ENCODE measurements around the gene CCDC12.
A peak's percentile ranks its signal among the peaks of the same experiment; 100 is the strongest.

The CCDC12 gene

DNA sequence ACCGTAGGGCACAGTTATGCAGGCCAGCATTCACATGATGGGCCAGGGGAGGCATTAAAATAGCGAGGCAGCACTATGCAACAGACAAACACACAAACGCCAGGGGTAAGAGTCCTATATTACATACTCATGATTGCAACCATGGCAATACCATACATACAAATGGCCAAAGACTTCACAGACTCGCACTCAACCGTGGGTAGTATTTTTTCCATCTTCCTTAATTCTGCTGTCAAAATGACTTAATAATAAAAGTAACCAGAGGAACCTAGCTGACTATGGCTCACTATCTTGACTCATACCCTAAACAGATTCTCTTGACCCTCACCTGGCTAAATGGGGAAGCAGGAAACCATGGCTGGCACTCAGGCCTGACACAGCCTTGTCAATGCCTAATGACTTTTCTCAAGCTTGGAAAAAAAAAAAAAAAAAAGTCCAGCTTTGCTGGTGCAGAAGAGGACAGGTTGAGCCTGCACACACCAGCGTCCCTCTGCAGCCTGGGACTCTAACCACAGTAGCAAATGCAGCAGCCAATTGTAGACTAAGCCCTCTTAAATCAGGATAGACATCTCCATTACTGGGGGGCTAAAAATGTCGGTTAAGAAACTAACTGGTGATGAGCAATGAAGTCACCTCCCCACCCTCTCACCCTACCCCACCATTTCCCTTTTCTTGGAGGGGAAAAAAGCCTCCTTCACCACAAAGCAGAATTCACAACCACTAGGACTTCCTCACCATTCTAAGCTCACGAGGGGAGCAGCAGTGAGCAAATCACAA is 23.1 kb downstream of the CCDC12 start:
- no peak for DNase-seq

DNA sequence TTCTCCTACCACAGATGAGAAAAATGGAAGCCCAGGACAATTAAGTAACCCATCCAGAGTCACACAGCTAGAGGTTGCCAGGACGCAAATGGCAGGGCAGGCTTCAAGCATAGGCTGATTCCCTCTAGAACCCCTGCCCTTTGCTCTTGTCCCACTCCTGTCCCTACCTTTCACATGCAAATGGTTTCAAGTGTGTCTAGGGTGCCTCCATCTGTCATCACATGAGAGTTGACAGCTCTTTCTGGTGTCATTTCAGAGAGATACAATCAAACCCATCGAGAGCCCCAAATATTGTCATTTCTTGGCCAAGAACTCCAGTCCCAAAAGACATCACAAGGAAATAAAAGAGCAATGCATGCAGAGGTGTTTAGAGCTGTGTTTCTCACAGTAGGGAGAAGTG is 23.7 kb downstream of the CCDC12 start:
- DNase-seq: no peak

DNA sequence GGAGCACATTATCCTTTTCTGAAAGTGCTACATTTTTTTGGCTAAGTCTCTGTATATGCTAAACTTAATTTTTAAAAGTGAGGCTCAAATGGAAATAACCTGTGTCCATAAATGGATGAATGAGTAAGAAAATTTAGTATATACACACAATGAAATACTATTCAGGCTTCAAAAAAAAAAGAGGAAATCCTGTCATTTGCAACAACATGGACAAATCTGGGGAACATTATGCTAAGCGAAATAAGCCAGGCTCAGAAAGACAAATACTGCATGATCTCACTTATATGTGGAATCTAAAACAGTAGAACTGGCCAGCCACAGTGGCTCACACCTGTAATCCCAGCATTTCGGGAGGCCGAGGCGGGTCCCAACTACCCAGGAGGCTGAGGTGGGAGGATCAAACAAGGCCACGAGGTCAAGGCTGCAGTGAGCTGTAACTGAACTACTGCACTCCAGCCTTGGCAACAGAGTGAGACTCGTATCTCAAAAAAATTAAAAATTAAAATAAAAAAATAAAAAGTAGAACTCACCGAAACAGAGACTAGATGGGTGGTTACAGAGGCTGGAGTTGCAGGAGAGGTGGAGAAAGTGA is 25.8 kb downstream of the CCDC12 start:
- no peak for DNase-seq

DNA sequence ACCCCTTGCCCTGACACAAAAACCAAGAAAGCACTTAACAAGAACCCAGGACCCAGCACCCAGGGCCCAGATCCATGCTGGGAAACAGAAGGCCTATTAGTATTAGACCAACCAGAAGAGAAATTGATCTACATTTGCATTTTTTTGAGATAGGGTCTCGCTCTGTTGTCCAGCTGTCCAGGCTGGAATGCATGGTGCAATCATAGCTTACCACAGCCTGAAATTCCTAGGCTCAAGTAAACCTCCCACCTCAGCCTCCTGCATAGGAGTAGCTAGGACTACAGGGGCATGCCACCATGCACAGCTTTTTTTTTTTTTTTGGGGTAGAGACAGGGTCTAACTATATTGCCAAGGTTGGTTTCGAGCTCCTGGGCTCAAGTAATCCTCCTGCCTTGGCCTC is 26.4 kb downstream of the CCDC12 start:
- no peak for DNase-seq

DNA sequence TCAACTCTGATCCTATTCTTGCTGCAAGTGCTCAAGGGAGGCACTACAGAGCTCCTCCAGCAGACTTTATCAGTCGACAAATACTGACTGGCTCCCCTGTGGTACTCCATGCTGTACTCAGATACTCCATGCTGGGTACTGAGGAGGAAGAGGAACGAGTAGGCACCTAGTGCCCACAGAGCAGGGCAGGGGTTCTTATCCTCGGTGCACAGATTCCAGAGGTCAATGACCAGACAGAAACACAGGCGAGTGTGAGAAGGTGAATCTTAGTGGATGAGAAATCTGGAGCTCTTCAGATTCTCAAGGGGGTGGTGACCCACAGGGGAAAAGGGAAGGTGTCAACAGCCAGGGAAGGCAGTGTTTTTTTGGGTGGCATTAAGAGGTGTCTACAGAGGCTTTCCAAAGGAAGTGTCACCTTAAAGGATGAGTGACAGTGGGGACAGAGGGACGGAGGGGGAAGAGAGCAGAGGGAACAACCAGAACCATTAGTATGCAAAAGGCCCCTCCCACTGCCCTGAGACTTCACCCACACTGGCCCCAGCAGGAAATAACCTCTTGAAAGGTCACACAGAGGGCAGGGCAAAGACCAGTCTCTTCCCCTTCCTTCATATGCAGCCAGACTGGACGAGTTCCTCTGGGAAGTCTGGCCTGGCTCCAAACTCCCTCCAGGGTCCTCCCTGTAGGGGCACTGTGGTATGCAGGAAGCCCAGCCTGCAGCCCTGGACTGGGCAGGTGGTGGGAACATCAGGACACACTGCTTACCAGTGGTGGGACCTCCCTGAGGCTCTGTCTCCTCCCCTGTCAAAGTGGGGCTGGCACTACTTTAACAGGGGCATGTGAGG is 27.5 kb downstream of the CCDC12 start:
- no peak for DNase-seq

DNA sequence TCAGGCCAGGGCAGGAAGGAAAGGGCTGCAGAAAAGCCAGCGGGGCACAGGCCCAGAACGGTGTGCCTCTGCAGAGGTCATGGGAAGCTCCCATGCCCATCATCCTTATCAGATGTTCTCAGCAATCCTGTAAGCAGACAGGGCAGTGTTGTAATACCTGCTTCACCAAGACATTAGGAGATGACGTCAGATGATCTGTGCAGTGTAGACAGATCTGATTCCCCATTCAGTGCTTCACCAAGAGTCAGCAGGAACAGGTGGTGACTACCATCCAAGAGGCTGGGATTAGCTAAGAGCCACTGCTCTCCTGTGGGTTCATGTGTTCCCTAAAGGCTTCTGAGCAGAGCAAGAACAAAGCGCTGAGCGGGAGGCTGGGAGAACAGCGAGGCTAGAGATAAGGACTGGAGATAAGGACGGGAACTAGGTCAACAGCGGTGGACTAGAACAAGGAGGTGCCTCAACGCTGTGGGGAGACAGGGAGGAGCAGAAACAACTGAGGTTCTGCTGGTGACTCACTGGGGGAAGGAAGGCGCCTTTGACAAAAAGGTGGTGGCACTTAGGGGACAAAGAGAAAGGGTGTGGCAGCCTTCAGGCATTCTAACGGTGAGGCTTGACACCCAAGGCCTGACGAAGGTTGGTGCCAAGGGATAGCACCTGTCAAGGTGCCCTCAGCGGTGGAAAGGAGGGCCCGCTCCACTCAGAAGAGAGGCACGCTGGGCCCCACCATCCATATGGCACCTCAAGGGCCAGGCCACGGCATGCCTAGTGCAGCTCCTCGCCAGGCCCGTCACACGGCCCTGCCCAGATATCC is 28.4 kb downstream of the CCDC12 start:
- peak; percentile 11 for DNase-seq

DNA sequence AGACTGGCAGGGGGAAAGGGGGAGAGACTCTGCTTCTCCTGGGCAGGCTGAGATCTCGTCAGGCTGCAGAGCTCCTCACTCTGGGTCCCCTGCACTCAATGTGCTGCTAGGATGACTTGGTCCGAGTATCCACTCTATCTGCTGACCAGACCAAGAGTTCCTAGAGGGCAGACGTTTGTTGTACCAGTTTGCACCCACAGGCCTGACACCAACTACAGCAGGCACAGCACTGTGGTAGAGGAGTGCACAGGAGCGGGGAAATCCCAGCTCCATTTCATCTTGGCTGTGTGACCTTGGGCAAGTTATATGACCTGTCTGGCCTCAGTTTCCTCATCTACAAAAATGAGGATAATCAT is 29.0 kb downstream of the CCDC12 start:
- DNase-seq: no peak

DNA sequence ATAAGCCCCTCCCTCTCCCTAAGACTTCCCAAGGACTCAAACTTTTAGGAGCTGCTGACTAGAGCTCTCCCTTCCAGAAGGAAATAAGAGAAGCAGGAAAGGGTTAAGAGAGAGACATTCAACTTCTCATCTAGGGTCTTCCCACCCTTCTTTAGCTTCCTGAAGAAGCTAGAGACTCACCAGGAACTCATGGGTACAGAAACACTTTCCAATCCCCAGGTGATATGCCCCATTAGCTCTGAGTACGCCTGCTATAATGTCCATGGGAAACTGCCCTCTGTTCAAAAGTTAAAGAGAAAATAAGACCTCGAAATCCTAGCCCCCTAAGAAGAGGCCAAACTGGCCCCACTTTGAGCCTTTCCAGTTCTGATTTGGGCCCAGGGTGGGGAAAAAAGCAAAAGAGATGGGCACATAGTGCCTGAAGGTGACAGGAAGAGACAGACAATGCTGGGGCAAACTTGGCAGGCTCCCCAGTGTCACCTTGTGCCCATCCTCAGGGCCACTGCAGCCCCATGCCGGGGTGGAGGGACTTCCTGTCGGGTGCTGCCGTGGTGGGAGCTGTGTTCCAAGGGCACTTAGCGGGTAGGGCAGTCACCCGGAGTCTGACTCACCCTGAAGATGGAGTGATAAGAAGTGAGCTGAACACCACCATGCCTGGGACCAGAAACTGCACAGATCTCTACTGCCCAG is 29.5 kb downstream of the CCDC12 start:
- DNase-seq: no peak

DNA sequence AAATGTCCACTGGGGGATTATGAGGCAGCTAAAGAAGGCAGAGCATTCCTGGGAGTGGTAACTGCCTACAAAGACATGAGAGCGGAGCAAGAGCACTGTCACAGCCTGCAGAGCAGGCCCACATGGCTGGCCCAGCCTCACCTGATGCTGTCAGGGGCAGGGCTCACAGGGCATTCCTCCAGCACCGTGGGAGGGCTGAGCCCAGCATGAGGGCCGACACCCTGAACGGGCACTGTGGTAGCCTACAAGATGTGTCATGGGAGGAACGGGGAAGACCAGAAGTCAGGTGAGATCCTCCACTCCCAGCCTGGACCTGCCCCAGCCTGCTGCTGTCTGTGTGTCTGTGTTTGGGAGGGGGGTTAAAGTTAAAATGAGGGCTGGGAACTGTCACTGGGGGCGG is 30.1 kb downstream of the CCDC12 start:
- no peak for DNase-seq

DNA sequence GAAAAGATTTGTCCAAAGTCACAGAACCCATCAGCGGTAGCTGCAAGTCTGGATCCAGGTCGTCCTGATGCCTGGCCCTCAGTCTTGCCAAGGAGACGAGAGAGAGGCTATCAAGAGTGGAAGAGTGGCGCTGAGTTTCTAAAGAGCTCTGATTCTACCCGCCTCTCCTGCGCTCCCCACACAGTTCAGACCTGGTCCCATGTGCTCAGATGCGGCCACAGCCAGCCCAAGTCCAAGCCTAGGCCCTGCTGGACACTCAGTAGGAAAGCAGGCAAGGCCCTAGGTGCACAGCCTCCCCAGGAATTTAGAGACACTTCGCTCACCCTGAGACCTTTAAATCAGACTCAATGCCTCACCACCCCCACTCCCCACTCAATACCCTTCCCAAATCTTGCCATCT is 32.4 kb downstream of the CCDC12 start:
- no peak for DNase-seq

DNA sequence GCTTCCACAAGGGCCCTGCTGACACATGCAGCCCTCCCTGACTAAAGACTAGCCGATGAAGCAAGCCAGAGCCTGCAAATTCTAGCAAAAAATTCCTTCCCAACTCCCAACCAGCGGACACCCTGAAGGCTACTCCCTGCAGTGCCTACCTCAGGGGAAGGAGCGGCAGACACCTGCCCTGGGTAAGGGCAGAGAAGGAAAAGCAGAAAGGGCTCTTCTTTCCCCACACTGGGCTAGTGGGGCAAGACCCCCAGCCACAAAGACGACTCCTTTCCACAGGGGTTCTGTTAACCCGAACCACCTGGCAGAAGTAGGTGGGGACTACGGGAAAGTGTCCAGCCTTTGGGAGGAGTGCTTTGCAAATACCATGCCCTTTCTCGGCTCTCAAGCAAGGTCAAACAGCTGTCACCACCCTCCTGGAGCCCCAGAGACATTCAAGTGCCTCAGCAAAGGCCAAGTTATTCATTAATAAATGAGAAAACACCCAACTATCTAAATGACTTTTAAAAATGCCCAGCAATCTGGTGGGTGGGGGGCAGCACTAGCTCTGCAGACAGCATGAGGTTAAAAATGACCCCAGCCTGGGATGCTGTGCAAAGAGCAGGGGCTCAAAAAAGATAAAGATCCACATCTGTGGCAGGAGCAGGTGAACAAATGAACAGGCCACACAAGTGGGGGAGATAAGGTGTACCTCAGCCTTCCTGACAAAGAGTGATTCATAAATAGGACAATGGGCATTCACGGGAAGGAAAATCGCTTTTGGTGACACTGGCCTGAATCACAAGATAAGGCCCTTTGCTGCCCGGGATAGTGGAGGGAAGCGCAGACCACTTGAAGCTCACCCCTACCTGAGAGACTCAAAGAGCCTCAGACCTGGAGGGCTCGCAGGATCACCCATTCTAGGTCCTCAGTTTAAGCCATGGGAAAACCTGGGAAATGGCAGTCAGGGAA is 33.0 kb downstream of the CCDC12 start:
- no peak for DNase-seq

DNA sequence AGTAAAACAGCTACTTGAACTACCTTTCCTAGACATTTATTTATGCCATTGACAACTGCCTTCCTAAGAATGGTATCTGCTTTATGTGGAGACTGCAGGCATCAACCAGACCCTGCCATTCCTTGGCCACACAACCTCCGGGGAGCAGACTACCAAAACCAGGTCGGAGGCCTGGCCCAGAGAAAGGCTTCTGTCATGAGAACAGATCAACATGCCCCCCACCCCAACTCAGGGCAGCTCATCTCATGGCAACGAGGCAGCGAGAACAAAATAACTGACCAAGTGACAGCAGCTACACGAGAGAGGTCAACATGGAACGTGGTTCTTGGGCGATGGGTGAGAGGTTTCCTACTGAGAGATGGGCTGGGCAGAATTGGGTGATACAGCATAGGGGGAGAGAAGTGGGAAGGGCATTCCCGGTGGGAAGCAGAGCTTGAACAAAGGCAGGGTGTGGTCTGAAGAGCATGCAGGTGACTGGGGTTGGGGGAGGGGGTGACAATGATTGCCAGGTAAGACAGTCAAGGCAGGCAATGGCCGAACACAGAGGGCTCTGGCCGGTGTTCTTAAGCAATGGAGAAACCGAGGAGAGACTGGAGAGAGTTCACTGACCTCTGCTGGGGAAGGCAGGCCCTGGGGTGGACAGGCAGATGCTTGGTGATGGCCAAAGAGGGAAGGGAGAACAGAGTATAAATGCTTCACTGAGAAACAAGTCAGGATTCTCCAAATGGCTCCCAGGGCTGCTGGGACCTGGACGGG is 33.9 kb downstream of the CCDC12 start:
- no peak for DNase-seq

DNA sequence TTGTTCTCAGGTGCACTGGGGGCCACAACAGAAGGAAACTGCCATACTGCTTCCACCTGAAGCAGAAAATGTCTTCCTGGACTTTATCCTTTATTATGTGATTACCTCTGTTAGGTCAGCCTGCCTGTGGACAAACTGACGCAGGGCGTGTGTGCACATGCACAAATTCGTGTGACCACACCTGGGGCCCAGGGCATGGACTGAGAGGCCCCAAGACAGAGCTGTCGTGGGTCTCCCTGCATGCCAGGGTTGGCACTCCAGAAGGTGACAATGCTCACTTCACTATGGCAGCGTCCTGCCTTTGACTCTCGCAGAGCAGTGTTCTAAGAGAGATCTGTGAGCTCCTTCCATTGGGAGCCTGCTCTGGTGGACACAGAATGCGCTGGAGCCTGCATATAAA is 34.5 kb downstream of the CCDC12 start:
- no peak for DNase-seq

DNA sequence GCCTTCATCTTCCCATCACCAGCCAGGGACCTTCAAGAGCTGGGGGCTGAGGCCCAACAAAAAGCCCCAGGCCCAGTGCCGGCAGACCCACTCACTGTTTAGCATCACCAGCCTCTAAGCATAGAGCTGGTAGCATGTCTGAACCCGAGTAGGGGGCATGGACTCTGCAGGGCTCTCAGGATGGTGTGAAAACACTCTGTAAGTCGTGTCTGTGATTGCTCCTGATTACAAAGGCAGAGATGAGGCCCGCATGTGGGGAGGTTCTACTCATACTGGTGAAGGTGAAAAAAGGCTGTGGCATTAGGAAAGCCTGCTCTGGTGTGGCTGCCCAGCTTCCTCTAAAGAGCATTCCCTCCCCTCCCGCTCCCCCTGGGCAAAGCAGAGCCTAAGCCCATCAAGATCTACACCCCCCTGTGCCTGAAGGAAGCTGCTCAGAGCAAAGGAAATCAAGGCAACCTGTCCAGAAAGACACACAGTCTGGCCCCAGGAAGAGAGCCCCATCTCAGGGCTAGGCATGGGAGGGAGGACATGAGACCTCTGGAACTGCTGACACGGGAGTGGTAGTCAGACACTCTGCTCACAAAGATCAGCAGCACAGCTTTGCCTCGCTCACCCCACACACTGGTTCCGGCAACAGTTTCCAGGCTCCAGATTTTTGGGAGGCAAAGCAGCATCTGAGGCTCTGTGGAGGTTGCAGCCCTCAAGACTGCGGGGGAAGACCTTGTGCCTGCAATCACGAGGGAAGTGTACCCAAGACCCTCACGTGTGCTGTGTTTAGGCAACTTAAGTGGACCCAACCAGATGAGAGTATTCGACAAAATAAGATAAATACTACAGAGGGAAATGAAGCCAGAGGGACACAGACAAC is 36.7 kb downstream of the CCDC12 start:
- DNase-seq: no peak

DNA sequence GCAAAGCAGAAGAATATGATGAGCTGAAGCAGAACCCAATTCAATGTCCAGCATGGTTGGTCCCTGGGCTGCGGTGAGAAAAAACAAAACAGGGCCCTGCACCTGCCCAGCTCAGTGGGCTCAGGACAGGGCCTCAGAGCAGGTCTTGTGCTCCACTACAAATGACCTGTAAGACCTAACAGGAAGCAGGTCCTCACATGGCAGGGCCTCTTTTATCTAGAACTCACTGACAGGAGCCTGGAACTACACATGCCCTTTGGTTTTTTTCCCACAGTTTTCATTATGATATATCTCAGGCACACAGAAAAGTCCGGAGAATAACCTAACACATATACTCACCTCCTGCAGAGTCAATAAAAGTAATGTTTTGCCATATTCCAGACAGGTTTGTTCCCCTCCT is 38.4 kb downstream of the CCDC12 start:
- DNase-seq: no peak

DNA sequence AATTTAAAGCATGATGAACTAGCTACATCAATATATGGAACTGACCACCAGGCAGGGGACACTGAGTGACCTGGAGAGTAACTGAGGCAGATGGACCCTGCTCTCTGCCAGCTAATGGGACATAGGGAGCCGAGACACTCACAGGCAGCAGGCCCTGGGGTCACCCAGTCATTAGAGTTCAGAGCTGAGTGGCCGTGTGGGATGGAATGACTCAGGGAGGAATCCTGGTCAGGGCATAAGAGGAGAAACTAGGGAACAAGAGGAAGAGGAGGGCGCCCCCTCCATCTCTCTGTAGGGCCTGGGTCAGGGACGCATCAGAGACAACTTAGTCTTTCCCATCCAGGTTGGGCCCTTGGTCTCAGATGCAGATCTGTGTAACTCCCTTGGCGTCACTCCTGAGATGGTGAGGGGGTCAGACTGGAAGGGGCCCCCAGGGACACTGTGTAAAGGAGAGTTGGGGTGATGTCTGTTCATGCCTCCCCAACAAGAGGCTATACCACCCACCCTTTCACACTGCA is 39.8 kb downstream of the CCDC12 start:
- no peak for DNase-seq

DNA sequence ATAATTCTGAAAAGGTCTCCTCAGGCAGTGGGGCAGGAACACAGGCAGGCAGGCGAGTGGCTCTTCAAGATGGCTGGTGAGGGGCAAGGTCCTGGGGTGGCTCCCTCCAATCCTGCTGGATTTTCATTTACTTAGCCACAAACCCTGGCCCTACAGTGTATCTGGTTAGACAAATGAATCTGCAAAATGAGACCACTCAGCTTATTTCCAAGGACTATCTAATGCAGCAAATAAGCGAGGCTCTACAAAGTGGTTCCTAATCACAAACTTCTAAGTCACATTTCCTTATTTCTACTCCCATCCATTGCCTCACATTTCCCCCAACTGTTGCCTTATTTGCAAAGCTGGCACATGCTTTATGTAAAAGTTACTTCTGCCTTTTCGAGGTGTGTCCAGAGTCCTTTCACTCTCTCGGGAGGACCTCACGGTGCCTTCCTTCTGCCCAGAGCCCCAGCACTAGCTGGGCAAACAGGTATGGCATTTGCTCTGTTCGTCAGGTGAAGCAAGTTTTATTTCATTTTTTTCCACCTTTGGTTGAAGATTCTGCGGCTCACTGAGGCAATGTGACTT is 40.5 kb downstream of the CCDC12 start:
- no peak for DNase-seq

DNA sequence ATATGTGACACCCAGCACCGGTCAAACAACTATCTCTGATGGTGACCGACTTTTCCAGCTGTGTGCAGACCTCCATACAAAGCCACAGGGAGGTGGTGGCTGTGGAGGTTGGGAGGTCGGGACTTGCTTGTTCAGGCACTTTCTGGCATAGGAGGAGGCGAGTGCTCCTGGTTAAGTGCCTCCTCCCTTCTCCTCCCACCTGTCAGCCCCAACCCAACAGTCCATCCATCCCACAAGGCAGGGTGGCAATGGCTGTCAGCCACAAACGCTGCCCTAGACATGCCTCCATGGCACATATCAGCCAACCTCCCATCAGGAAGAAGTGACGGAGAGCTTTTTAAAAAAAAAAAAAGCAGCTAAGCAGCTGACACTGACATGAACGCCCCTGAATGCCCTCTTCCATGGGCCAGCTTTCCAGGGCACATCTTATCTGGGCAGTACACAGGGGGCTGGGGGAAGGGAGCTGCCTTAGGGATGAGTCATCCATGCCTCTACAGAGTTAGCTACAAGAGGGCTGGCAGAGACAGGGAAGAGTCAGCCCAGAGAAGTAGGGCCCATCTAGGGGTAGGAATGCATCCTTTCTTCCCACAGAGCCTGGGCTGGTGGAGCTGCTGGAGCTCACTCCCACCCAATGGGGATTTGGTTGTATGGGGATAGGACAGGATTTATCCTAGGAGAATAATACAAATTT is 41.2 kb downstream of the CCDC12 start:
- no peak for DNase-seq

Data from NCI-H345 (cell line).